Loucy (cell line): ENCODE data around the gene OR9G4.

Experiments used
- CTCF ChIP-seq: fragments of 200-600 bp; sonication (generic); conservative IDR thresholded peaks from 2 replicates; pipeline ENCODE4 v1.5.1; 2014; ENCODE audit warnings: mild to moderate bottlenecking, antibody characterized with exemption, low read length
- EZH2phosphoT487 ChIP-seq: fragments of 200-600 bp; IDR thresholded peaks from 2 replicates; pipeline ENCODE4 v1.6.1; 2018; ENCODE audit warnings: antibody characterized with exemption, mild to moderate bottlenecking, moderate library complexity, borderline replicate concordance

GRCh38 chr11:56776809-56777208 is 28.3 kb upstream of the OR9G4 start:
- TF ChIP-seq CTCF: no peak
- no peak for TF ChIP-seq EZH2phosphoT487
